ENCODE results near the gene HELT. TPM values are rescaled to one million over a fixed set of nuclear protein-coding genes. Genes with fewer than 3 reads are reported as not detected.
"Not testable (repeated sequence)": the region's sequence is repeated elsewhere in the genome, so short reads cannot be mapped to it uniquely, and the experiment has no call there.

HELT gene
- total and polyA plus RNA-seq, 8 donors, result 0.64 TPM; not detected in 7

DNA sequence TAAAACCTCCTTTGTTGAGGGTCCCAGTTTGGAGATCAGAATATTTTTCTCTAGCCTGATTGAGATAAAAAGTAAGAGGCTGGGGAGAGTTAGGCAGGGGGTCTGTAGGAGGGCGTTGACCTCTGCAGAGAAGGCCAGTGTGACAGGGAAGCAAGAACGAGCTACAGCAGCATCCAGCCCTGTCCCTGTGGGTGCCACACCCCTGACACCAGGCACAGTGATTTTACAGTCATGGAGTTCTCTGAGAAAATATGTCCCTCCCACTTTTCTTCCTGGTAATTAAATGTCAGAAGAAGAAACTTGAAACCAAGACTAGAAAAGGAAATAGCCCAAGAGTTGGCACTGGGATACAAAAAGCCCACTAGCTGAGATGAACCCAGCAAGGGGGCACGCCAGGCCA lies 25.0 kb upstream of the HELT start:
- H3K36me3 ChIP-seq, result no peaks in the 10 kb centered on the region
- no peak overlapping the region for H3K27ac ChIP-seq
- no peak for DNase-seq
- H3K4me3 ChIP-seq, result no peak overlapping the region
- no peak for ATAC-seq
- peaks cover 4 to 26% of the 10 kb centered on the region in 2 donors for H3K27me3 ChIP-seq
- H3K9me3 ChIP-seq, result no peaks in the 10 kb centered on the region
- no peaks in the 10 kb centered on the region for H3K4me1 ChIP-seq
- TF ChIP-seq, protein P1, sequence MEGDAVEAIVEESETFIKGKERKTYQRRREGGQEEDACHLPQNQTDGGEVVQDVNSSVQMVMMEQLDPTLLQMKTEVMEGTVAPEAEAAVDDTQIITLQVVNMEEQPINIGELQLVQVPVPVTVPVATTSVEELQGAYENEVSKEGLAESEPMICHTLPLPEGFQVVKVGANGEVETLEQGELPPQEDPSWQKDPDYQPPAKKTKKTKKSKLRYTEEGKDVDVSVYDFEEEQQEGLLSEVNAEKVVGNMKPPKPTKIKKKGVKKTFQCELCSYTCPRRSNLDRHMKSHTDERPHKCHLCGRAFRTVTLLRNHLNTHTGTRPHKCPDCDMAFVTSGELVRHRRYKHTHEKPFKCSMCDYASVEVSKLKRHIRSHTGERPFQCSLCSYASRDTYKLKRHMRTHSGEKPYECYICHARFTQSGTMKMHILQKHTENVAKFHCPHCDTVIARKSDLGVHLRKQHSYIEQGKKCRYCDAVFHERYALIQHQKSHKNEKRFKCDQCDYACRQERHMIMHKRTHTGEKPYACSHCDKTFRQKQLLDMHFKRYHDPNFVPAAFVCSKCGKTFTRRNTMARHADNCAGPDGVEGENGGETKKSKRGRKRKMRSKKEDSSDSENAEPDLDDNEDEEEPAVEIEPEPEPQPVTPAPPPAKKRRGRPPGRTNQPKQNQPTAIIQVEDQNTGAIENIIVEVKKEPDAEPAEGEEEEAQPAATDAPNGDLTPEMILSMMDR (IDR thresholded peaks at IDR 0.05), result no peak
- intact Hi-C loops (cut with DNase I), result no loop called here

DNA sequence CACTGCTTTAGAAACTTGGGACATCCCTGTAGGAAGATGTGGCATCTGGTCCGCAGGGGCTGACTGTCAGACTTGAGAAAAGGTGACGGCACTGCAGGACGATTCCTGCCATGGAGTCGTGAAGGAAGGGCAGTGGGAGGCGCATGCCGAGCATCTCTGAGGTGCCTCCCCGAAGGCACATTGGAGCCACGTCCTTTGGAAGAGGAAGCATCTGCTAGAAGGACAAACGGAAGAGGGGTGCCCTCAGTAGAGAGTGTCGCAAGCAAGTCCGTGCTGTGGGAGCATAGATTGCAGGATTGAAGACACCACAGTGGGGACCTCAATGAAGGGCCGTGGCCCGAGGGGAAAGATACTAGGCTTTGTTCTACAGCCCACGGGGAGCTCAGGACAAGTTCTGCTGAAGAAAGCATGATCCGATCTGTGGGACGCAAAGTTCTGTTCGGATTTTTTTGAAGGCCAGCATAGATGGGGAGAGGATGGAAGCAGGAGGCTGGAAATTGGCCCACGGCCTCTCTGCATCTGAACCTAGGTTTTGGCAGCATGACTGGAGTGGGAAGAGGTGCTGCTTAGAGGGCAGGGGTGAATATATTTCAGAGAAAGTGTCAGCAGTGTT lies 24.2 kb upstream of the HELT start:
- intact Hi-C loops (cut with DNase I), result no loop called here
- Histone ChIP-seq H3K4me3 (no peak overlapping the region), H3K27me3 (peaks cover 4 to 26% of the 10 kb centered on the region in 2 donors), H3K36me3 (no peaks in the 10 kb centered on the region), H3K4me1 (no peaks in the 10 kb centered on the region), H3K9me3 (no peaks in the 10 kb centered on the region), H3K27ac (no peak overlapping the region)
- TF ChIP-seq, protein P1 (IDR thresholded peaks at IDR 0.05), result no peak
- ATAC-seq (no peak), DNase-seq (no peak)

- ATAC-seq (no peak), DNase-seq (no peak)
- no peaks in the 10 kb centered on the region for H3K9me3 ChIP-seq
- no peak overlapping the region for H3K4me3 ChIP-seq
- no peaks in the 10 kb centered on the region for H3K4me1 ChIP-seq
- H3K36me3 ChIP-seq, result no peaks in the 10 kb centered on the region
- TF ChIP-seq, protein P1 (IDR thresholded peaks at IDR 0.05), result no peak
- intact Hi-C loops (cut with DNase I), result no loop called here
- no peak overlapping the region for H3K27ac ChIP-seq
- peaks cover 4 to 26% of the 10 kb centered on the region in 2 donors for H3K27me3 ChIP-seq
Observed at GRCh38 chr4:184994623-184995010, 23.7 kb upstream of the HELT start.

DNA sequence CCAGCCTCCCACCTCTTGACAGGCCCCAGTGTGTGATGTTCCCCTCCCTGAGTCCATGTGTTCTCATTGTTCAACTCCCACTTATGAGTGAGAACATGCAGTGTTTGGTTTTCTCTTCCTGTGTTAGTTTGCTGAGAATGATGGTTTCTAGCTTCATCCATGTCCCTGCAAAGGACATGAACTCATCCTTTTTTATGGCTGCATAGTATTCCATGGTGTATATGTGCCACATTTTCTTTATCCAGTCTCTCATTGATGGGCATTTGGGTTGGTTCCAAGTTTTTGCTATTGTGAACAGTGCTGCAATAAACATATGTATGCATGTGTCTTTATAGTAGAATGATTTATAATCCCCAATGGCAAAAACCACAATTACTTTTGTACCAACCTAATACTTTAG lies 20.6 kb upstream of the HELT start:
- H3K4me3 ChIP-seq; intact Hi-C loops (cut with DNase I); H3K36me3 ChIP-seq; ATAC-seq; DNase-seq; H3K9me3 ChIP-seq; H3K4me1 ChIP-seq; H3K27ac ChIP-seq: not testable (repeated sequence)
- peaks cover 0 to 12% of the 10 kb centered on the region in 2 donors for H3K27me3 ChIP-seq

GRCh38 chr4:185002784-185003183 lies 15.5 kb upstream of the HELT start:
- H3K4me3 ChIP-seq, result no peak overlapping the region
- peaks cover 7 to 12% of the 10 kb centered on the region in 2 donors for H3K4me1 ChIP-seq
- intact Hi-C loops (cut with DNase I), result no loop called here
- no peaks in the 10 kb centered on the region for H3K9me3 ChIP-seq
- peaks cover 9 to 38% of the 10 kb centered on the region in 2 donors for H3K27me3 ChIP-seq
- TF ChIP-seq, protein P1 (IDR thresholded peaks at IDR 0.05), result no peak
- DNase-seq, result no peak
- no peaks in the 10 kb centered on the region for H3K36me3 ChIP-seq
- H3K27ac ChIP-seq, result no peak overlapping the region
- ATAC-seq, result no peak

Data from left lung (tissue), 10 donors.